GM08714 (cell line): Measurements from ENCODE around the gene ZNF609.
A peak's percentile ranks its signal among the peaks of the same experiment; 100 is the strongest.

Experiments used
- H3K4me3 ChIP-seq: fragments of 200-500 bp; sonication (Bioruptor generic); 2 replicates; pipeline ENCODE4 v1.5.1; 2014; ENCODE audit warnings: mild to moderate bottlenecking, low read length, inconsistent platforms
- ZNF274 ChIP-seq: IDR thresholded peaks from 2 replicates; pipeline ENCODE4 v1.6.1; 2012; ENCODE audit warnings: mild to moderate bottlenecking, low read depth, low read length

Gene ZNF609

DNA sequence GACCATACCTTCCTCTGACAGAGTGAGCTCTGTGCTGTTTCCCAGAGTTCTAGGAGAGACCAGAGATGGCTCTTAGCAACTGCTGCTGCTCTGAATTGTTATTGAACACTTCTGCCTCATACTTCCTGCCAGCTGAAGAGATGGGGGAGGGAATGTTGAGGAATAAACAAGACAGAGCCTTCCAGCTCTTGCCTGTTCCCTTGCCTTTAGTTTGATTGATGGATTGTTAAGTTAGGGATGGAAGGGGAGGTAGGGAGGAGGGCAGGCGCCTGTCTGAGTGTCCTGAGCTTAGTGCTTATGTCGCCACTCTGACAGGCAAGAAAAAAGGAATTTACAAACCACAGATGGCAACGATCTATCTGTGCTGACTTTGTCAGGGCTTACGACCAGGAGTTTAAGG lies 42.8 kb downstream of the ZNF609 start:
- no peak overlapping the region; the same call in 1 of the 2 replicates for H3K4me3 ChIP-seq
- TF ChIP-seq ZNF274: no peak

DNA sequence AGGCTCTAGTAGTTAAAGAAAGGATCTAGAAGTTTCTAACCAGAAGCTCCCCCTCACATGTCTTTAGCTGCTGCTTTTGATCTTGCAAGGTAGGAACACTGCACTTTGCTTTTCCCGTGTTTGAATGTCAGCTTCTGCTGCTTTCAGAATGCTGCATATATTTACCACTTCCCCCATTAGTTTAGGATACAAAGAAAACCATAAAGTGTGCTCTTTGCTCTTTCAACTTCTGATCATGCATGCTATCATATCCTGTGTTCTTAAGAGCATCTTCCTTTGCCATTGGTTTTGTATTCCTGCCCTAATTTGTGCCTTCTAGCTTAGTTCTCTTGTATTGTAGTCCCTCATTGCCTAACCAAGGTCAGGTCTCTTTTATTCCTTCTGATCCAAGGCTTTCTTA lies 43.3 kb downstream of the ZNF609 start:
- no peak for TF ChIP-seq ZNF274
- no peak overlapping the region; the same call in 1 of the 2 replicates for H3K4me3 ChIP-seq

DNA sequence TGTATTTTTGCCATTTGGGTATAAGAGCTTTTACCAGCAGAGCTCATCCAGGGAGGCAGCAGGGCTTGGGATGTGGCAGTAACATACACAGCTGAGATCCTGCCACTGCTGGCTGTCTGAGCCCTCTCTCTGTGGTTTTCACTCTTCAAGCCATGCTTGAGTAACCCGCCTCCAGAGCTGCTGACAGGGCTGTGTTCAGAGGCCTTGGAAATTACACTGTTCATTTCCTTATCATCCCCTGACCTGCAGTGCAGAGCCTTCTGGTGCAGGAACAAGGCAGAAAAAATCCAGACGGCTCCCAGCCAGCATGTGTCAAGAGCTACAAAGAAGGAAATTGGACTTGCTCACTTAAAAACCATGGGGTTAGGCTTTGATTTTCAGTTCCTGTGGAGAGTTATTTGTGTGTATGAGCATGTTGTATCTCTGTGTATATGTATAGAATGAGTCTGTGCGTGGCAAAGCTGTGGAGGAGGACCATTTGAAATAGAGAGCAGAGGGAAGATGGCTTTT lies 47.0 kb downstream of the ZNF609 start:
- peak overlapping the region; percentile 3; the same call in 1 of the 2 replicates for H3K4me3 ChIP-seq
- no peak for TF ChIP-seq ZNF274

DNA sequence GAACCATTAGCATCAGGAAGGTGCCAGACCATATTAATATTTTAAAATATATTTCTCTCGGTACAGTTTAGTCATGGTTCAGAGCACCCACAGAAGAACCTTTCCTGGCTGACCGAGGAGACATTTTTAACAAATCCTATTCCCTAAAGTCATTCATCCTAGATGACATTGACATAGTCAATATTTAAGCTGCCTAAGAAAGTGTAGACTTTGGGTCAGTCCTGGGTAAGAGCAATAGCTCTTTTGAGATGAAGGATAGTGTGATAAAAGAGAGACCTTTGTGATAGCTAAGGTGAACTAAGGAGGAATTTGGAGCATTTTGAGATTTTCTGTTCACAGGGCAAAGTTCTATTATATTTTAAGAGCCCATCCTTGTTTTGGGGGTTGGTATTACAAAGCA lies 47.5 kb downstream of the ZNF609 start:
- peak overlapping the region; percentile 3; the same call in 1 of the 2 replicates for H3K4me3 ChIP-seq
- no peak for TF ChIP-seq ZNF274

DNA sequence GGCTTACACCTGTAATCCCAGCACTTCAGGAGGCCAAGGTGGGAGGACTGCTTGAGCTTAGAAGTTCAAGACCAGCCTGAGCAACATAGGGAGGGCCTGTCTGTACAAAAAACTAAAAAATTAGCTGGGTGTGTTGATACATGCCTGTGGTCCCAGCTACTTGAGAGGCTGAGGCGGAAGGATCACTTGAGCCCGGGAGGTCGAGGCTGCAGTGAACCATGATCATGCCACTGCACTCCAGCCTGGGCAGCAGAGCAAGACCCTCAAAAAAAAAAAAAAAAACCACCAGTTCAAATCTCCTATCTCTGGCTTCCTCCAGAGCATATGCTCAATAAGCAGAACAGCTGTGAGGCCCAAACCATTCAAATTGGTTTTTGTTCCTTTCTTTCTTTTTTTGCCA lies 53.4 kb downstream of the ZNF609 start:
- TF ChIP-seq ZNF274: no peak
- H3K4me3 ChIP-seq: no peak overlapping the region

DNA sequence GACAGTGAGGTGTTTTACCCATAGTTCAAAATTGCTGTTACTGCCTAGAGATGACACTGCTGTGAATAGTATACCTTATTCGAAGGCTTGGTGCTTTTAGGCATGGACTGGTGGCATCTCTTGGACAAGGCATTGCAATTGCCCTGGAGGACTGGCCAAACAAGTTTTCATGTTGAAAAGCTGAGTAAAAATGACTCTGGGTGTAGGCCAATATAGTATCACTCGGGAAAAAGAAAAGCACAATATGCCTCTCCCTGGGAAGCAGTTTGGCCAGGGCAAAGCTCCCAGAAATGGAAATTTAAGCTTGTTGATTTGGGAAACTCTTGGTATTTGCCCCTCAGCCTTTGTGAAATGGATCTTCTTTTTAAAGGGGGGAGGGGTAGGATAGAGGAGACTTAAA lies 54.8 kb downstream of the ZNF609 start:
- H3K4me3 ChIP-seq: no peak overlapping the region
- no peak for TF ChIP-seq ZNF274

DNA sequence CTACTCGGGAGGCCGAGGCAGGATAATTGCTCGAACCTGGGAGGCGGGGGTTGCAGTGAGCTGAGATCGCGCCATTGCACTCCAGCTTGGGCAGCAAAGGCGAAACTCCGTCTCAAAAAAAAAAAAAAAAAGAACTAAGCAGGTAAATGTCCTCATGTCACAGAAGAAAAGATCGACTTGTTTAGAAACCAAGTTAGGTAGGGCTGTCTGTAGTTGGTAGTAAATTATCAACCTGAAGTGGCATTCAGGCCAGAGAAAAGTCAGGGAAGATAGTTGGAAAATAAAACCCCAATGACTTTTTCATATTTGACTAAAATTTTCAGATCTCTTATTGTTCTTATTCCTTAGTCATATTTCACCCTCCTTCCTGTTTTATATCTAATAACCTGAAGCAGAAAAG lies 55.4 kb downstream of the ZNF609 start:
- no peak overlapping the region for H3K4me3 ChIP-seq
- TF ChIP-seq ZNF274: no peak

DNA sequence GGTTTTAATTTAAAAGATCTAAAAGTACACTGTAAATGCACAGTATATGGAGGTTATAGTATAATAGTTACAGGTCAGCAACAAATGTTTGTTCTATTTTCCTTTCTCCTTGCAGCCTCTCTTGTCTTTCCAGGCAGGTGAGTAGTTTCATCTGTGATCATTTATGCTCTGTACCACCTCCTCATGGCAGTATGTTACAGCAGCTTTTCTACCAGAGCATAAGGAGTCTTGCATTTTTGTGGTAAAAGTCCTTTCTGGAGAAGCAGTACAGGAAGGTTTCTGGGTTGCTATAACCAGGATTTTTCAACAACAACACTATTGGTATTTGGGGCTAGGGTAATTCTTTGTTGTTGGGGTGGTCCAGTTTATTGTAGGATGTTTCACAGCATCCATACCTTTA lies 59.5 kb downstream of the ZNF609 start:
- no peak for TF ChIP-seq ZNF274
- no peak overlapping the region for H3K4me3 ChIP-seq

DNA sequence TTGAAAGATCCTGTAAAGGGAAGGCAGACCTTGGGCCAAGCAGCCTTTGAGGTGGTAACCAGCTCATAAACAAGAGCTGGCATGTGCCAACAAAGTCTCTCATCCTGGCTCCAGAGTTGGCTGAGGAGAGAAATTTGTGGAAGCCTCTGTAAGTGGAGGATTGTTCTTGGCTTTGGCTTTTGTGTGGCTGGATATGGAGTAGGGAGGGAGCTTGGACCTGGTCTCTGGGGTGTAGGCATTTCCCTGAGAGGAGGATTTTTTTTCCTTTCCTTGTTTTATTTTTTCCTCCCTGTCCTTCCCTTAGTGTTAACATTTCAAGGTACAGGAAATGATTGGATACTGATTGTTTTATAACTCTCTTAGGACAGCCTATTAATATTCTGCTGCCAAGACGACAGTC lies 60.8 kb downstream of the ZNF609 start:
- no peak for TF ChIP-seq ZNF274
- H3K4me3 ChIP-seq: no peak overlapping the region

DNA sequence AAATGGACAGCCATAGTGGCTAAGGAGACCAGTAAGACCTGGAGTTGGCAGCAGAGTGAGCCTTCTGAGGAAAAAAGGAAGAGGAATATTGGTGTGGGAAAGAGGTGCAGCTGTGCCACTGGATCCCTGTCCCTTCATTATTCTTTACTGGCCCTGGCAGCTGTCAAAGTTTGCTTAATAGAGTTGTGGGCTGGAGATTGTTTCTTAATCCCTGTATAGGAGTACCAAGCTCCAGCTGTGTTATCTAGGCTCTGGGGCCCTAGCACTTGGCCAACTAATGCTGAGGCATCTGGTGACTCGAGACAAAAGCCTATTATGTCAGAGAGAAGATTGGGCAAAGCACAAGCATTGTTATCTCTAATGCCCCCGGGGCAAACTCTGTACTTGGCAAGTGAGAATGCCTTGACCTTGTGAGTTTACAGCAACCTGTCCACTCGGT lies 61.4 kb downstream of the ZNF609 start:
- H3K4me3 ChIP-seq: no peak overlapping the region
- TF ChIP-seq ZNF274: no peak

DNA sequence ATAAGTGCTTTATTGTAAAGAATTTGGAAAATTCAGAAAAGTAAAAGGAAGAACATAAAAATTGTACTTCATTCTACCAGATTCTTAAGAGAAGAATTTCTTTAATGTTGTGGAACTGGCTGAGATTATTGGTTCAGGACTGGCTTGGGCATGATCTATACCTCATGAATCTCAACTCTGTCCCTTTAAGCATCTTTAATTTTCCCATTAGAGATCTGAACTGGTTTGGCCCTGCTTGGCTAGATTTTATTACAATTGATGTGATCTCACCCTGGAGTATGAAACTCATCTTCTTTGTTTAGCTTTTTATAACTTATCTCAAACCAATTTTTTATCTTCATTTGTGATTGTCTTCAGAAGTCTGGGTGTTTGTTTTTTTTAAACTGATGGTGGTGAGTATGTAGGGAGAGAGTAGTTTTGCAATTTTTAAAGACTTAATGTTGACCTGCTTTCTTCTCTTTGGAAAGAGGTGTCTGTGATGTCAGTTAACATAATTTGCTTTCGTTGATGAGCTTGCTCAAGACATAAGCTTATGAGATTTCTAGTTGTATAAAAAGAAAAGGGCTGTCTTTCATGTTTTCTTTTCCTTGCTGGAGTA lies 61.9 kb downstream of the ZNF609 start:
- no peak overlapping the region for H3K4me3 ChIP-seq
- TF ChIP-seq ZNF274: no peak

DNA sequence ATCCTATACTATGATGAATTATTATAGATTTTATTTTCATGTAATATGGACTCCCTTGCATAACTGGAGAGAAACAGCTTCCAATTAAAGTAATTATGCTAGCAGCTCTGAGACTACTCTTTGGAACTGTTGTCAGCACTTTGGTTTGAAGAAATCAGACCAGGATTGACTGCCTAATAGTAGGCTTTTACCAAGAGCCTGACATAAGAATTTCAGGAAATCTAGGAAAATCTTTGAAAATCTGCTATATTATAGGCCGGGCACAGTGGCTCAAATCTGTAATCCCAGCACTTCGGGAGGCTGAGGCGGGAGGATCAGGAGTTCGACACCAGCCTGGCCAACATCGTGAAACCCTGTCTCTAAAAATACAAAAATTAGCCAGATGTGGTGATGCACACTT lies 62.9 kb downstream of the ZNF609 start:
- no peak overlapping the region for H3K4me3 ChIP-seq
- TF ChIP-seq ZNF274: no peak

DNA sequence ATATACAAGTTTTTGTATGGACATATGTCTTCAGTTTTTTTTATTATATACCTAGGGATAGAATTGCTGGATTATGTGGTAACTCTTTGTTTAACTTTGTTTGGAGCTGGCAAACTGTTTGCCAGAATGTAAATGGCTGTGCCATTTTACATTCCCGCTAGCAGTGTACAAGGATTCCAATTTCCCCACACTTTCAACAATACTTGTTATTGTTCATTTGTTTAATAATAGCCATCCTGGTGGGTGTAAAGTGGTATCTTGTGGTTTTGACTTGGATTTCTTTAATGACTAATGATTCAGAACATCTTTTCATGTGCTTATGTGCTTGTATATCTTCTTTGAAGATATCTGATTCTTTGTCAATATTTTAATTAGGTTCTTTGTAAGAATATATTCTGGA lies 64.4 kb downstream of the ZNF609 start:
- no peak overlapping the region for H3K4me3 ChIP-seq
- no peak for TF ChIP-seq ZNF274

DNA sequence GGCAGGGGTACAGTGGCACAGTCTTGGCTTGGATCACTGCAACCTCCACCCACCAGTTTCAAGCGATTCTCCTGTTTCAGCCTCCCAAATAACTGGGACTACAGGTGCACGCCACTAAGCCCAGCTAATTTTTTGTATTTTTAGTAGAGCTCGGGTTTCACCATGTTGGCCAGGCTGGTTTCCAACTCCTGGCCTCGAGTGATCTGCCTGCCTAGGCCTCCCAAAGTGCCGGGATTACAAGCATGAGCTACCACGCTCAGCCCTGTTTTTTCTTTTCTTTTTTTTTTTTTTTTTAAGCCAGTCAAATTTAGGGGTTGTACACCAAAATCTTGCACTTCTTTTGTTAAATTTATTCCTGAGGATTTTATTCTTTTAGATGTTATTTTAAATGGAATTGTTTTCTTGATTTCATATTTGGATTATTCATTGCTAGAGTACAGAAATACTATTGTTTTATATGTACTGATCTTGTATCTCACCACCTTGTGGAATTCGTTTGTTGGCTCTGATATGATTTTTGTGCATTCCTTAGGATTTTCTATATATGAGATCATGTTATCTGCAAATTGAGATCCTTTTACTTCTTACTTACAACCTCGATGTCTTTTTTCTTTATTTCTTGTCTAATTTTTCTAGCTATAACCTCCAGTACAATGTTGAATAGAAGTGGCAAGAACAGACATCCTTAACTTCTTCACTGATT lies 65.6 kb downstream of the ZNF609 start:
- TF ChIP-seq ZNF274: no peak
- H3K4me3 ChIP-seq: no peak overlapping the region

DNA sequence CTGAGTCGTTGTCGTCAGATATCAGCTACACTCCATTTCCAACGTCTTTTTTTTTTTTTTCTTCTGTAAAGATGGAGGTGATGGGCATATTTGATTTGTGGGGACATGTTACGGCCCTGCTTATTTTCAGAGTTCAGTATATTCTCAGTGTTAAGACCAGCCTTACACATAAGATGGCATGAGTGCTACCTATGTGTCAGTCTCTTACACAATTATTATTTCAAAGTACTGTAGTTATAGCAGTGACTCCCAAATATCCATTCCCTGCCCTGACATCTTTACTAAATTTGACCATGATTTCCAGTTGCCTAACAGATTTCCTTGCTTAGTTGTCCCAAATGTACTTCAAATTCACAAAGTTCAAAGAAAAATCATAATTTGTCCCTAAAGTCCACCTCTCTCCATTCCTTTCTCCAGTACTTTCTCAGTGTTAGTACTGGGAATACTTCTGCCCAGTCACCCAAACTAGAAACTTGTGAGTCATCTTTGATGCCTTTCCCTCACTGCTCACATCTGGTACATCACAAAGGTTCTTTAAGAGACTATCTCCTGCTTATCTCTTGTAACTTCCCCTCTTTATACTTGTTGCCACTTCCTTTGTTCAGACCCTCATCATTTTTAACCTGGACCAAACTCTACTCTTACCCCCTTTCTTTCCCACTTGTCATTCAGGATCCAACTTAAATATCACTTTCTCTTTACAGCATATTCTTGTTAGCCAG lies 67.0 kb downstream of the ZNF609 start:
- H3K4me3 ChIP-seq: no peak overlapping the region

More for the DNA sequence above, 67.0 kb downstream of the ZNF609 start:
- no peak for TF ChIP-seq ZNF274
